H9 (cell line): ENCODE data around the gene RPP30. TPM values are rescaled to one million over a fixed set of nuclear protein-coding genes. Genes with fewer than 3 reads are reported as not detected.

Experiments
- DNase-seq: peaks from one replicate; pipeline ENCODE4 v3.0.0-alpha.2; 2017
- H2AFZ ChIP-seq: one replicate; pipeline ENCODE4 v1.6.1; 2013; ENCODE audit warnings: mild to moderate bottlenecking, low read length, control low read depth, moderate library complexity
- H2AK5ac ChIP-seq: 2 replicates; pipeline ENCODE4 v1.6.1; 2013; ENCODE audit warnings: low read length, control low read depth, mixed read lengths; ENCODE audit not compliant: insufficient read length
- H2BK120ac ChIP-seq: one replicate; pipeline ENCODE4 v1.6.1; 2013; ENCODE audit warnings: low read depth, mild to moderate bottlenecking, low read length, control low read depth, inconsistent platforms; ENCODE audit not compliant: poor library complexity, severe bottlenecking
- H2BK12ac ChIP-seq: 2 replicates; pipeline ENCODE4 v1.6.1; 2013; ENCODE audit warnings: low read length, control low read depth, mixed read lengths, low read depth; ENCODE audit not compliant: insufficient read length
- H2BK15ac ChIP-seq: 2 replicates; pipeline ENCODE4 v1.6.1; 2013; ENCODE audit warnings: low read depth, low read length, control low read depth
- H2BK20ac ChIP-seq: one replicate; pipeline ENCODE4 v1.6.1; 2013; ENCODE audit warnings: low read depth, mild to moderate bottlenecking, low read length, control low read depth, inconsistent platforms; ENCODE audit not compliant: poor library complexity, severe bottlenecking
- H2BK5ac ChIP-seq: 2 replicates; pipeline ENCODE4 v1.6.1; 2013; ENCODE audit warnings: low read length, control low read depth, mixed read lengths; ENCODE audit not compliant: insufficient read length
- H3K14ac ChIP-seq: 2 replicates; pipeline ENCODE4 v1.6.1; 2013; ENCODE audit warnings: low read length, control low read depth; ENCODE audit not compliant: insufficient read depth
- H3K18ac ChIP-seq: 2 replicates; pipeline ENCODE4 v1.6.1; 2013; ENCODE audit warnings: low read depth, mild to moderate bottlenecking, mixed read lengths, low read length, control low read depth; ENCODE audit not compliant: insufficient read length
- H3K23ac ChIP-seq: 2 replicates; pipeline ENCODE4 v1.6.1; 2013; ENCODE audit warnings: low read length, control low read depth, mixed read lengths, low read depth; ENCODE audit not compliant: insufficient read length
- H3K23me2 ChIP-seq: 2 replicates; pipeline ENCODE4 v1.6.1; 2013; ENCODE audit warnings: low read depth, mild to moderate bottlenecking, mixed read lengths, low read length, control low read depth; ENCODE audit not compliant: insufficient read length, poor library complexity, severe bottlenecking
- H3K27ac ChIP-seq: 2 replicates; pipeline ENCODE4 v1.5.1; 2013; ENCODE audit warnings: low read length, control low read depth, mixed read lengths, low read depth; ENCODE audit not compliant: insufficient read length
- H3K27me3 ChIP-seq: 2 replicates; pipeline ENCODE4 v1.6.1; 2013; ENCODE audit warnings: low read length, control low read depth, inconsistent platforms; ENCODE audit not compliant: insufficient read depth
- H3K4ac ChIP-seq: 2 replicates; pipeline ENCODE4 v1.6.1; 2013; ENCODE audit warnings: low read depth, mild to moderate bottlenecking, control low read depth, inconsistent platforms, low read length, moderate library complexity
- H3K4me1 ChIP-seq: 2 replicates; pipeline ENCODE4 v1.6.1; 2013; ENCODE audit warnings: low read length, control low read depth, inconsistent platforms; ENCODE audit not compliant: insufficient read depth
- H3K4me2 ChIP-seq: 2 replicates; pipeline ENCODE4 v1.6.1; 2013; ENCODE audit warnings: low read length, control low read depth, mixed read lengths; ENCODE audit not compliant: insufficient read length, insufficient read depth
- H3K56ac ChIP-seq: 2 replicates; pipeline ENCODE4 v1.6.1; 2013; ENCODE audit warnings: low read depth, mild to moderate bottlenecking, mixed read lengths, low read length, control low read depth; ENCODE audit not compliant: insufficient read length
- H3K79me1 ChIP-seq: 2 replicates; pipeline ENCODE4 v1.6.1; 2013; ENCODE audit warnings: low read depth, mild to moderate bottlenecking, moderate library complexity, low read length, control low read depth, inconsistent platforms; ENCODE audit not compliant: insufficient read depth, poor library complexity, severe bottlenecking
- H3K79me2 ChIP-seq: 2 replicates; pipeline ENCODE4 v1.6.1; 2013; ENCODE audit warnings: low read length, control low read depth, inconsistent platforms; ENCODE audit not compliant: insufficient read depth
- H3K9ac ChIP-seq: 2 replicates; pipeline ENCODE4 v1.6.1; 2013; ENCODE audit warnings: low read length, control low read depth, mixed read lengths; ENCODE audit not compliant: insufficient read length; ENCODE audit errors: extremely low read depth
- H3K9me3 ChIP-seq: one replicate; pipeline ENCODE4 v1.6.1; 2013; ENCODE audit warnings: low read depth, low read length, inconsistent platforms; ENCODE audit not compliant: control insufficient read depth
- H3T11ph ChIP-seq: one replicate; pipeline ENCODE4 v1.6.1; 2013; ENCODE audit warnings: mild to moderate bottlenecking, low read length, control low read depth, inconsistent platforms
- H4K20me1 ChIP-seq: one replicate; pipeline ENCODE4 v1.6.1; 2013; ENCODE audit not compliant: control insufficient read depth, insufficient read length, insufficient read depth
- H4K5ac ChIP-seq: 2 replicates; pipeline ENCODE4 v1.6.1; 2013; ENCODE audit warnings: low read depth, mild to moderate bottlenecking, mixed read lengths, low read length, control low read depth; ENCODE audit not compliant: insufficient read length
- H4K8ac ChIP-seq: replicated peaks from 2 replicates; pipeline ENCODE4 v1.6.1; 2013; ENCODE audit warnings: low read length, control low read depth, mixed read lengths, low read depth; ENCODE audit not compliant: insufficient read length
- H4K91ac ChIP-seq: 2 replicates; pipeline ENCODE4 v1.6.1; 2013; ENCODE audit warnings: low read depth, mild to moderate bottlenecking, moderate library complexity, mixed read lengths, low read length, control low read depth; ENCODE audit not compliant: insufficient read length
- H3K27ac Mint-ChIP-seq, 3 experiments: 2 replicates in 2 of 3; 3 replicates in 1 of 3; pipeline ENCODE4 v1.8.0; 2020 to 2021; ENCODE audit warnings: mixed read lengths in 3 of 3, mild to moderate bottlenecking in 1 of 3, moderate library complexity in 1 of 3
- H3K27me3 Mint-ChIP-seq: 2 replicates; pipeline ENCODE4 v1.8.0; 2021; ENCODE audit warnings: low read depth, mild to moderate bottlenecking, moderate library complexity, mixed read lengths
- H3K36me3 Mint-ChIP-seq, 3 experiments: 2 replicates in 2 of 3; 3 replicates in 1 of 3; pipeline ENCODE4 v1.8.0; 2020 to 2021; ENCODE audit warnings: low read depth in 3 of 3, mixed read lengths in 3 of 3; ENCODE audit not compliant: insufficient read depth in 1 of 3
- H3K4me1 Mint-ChIP-seq, 2 experiments: 2 replicates each; pipeline ENCODE4 v1.8.0; 2020; ENCODE audit warnings: mixed read lengths in 2 of 2
- H3K4me3 Mint-ChIP-seq, 2 experiments: 2 replicates in 1 of 2; 3 replicates in 1 of 2; pipeline ENCODE4 v1.8.0; 2020 to 2021; ENCODE audit warnings: mild to moderate bottlenecking in 2 of 2, mixed read lengths in 2 of 2, moderate library complexity in 1 of 2
- H3K9me3 Mint-ChIP-seq, 2 experiments: 2 replicates in 1 of 2; 3 replicates in 1 of 2; pipeline ENCODE4 v1.8.0; 2020; ENCODE audit warnings: mild to moderate bottlenecking in 2 of 2, mixed read lengths in 2 of 2, moderate library complexity in 1 of 2
- CTCF ChIP-seq: fragments of 200-600 bp; sonication (generic); conservative IDR thresholded peaks from 3 replicates; pipeline ENCODE4 v1.8.0; 2021; ENCODE audit warnings: antibody characterized with exemption, mild to moderate bottlenecking
- WGBS: extraction: QIAGEN DNeasy Blood & Tissue Kit; methylation state at CpG from one replicate; pipeline ENCODE4 v1.1.7; 2013; ENCODE audit warnings: missing lambda C conversion rate, low lambda C conversion rate, mixed read lengths; ENCODE audit not compliant: insufficient read length; ENCODE audit errors: extremely low coverage; 5-methylcytosine and 5-hydroxymethylcytosine counted together
- total RNA-seq: library from RNA; stranded (reverse); gene quantifications from 2 replicates; pipeline ENCODE4 v1.2.1, GENCODE V29; 2021

Gene RPP30
- total RNA-seq, 1 experiment from 2014 or later, result 77.7 TPM

DNA sequence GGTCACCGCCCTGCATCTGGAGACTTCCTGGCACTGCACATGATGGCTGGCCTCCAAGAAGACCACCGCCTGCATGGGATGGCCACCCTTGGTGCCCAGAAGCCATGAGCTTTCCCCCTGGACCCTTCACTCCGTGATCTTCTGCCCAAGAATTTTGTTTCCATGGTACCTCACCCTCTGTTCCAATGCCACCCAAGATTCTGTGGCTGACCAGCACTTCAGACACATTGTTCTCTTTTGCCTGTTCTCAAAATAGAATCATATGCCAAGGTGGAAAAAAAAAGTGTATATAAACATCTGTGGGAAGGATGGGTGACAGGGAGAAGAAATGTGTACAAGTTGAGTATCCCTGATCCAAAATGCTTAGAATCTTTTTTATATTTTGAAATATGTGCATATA lies 26.0 kb upstream of the RPP30 start:
- no peak overlapping the region for H2BK120ac ChIP-seq
- H3K23me2 ChIP-seq, result no peaks in the 10 kb centered on the region
- no peak overlapping the region for H3K14ac ChIP-seq
- Mint-ChIP-seq H3K9me3 (peaks cover 20 to 25% of the 10 kb centered on the region in 2 experiments), H3K36me3 (peaks cover 8 to 16% (median 16%) of the 10 kb centered on the region in 3 experiments), H3K27me3 (peaks cover 1% of the 10 kb centered on the region), H3K27ac (no peak overlapping the region), H3K4me3 (no peak overlapping the region; a peak in 1 of 5 replicates), H3K4me1 (peaks cover 0 to 5% of the 10 kb centered on the region in 2 experiments; a peak in 1 of 4 replicates)
- H3T11ph ChIP-seq, result no peak overlapping the region
- H2AK5ac ChIP-seq, result no peak overlapping the region
- no peak overlapping the region for H2BK12ac ChIP-seq
- H4K5ac ChIP-seq, result no peak overlapping the region
- no peak overlapping the region for H2BK20ac ChIP-seq
- no peaks in the 10 kb centered on the region for H3K4me1 ChIP-seq
- no peak overlapping the region for H3K56ac ChIP-seq
- no peaks in the 10 kb centered on the region for H3K79me1 ChIP-seq
- no peak overlapping the region for H3K18ac ChIP-seq
- WGBS, result no CpG with 5 or more reads among the region's 3 CpGs
- no peak overlapping the region for H4K91ac ChIP-seq
- no peaks in the 10 kb centered on the region for H4K20me1 ChIP-seq
- H3K27ac ChIP-seq, result no peak overlapping the region
- H2BK15ac ChIP-seq, result no peak overlapping the region
- no peak overlapping the region for H3K4ac ChIP-seq
- H3K4me2 ChIP-seq, result no peak overlapping the region
- H3K9me3 ChIP-seq, result no peaks in the 10 kb centered on the region
- no peak overlapping the region for H2AFZ ChIP-seq
- TF ChIP-seq CTCF, result no peak
- H3K27me3 ChIP-seq, result no peaks in the 10 kb centered on the region
- H3K23ac ChIP-seq, result no peak overlapping the region
- H3K9ac ChIP-seq, result no peak overlapping the region
- H4K8ac ChIP-seq, result no peak overlapping the region
- H3K79me2 ChIP-seq, result no peaks in the 10 kb centered on the region
- no peak overlapping the region for H2BK5ac ChIP-seq
- DNase-seq, result no peak
